ENCODE results near the gene GUCA2A. TPM values are rescaled to one million over a fixed set of nuclear protein-coding genes. Genes with fewer than 3 reads are reported as not detected.

Gene GUCA2A
- polyA plus RNA-seq, 1 donor: 68.7 TPM

DNA sequence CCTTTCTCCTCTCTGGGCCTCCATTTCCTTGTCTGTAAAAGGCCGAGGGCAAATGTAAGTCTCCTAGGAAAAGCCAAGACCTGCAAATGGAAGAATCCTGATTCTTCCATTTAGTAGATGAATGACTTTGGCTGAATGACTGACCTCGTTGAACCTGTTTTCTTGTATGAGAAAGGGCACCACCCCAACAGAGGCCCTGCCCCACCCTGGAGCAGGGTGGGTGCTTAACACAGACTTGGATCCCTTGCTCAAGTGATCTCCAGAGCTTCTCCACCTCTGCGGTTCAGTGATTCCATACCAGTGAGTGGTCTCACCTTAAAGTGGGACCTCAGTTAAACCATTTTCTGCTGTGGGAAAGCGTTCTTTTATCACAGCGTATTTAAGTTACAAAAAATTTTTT is 50.3 kb downstream of the GUCA2A start:
- Histone ChIP-seq H3K36me3 (ENCODE audit: control insufficient read depth, insufficient read depth, low read length) (no peaks in the 10 kb centered on the region), H3K4me3 (ENCODE audit: low read length) (no peak overlapping the region), H3K27ac (ENCODE audit: low read length) (no peak overlapping the region), H3K9me3 (ENCODE audit: control insufficient read depth, low read depth, low read length) (no peaks in the 10 kb centered on the region), H3K27me3 (ENCODE audit: control insufficient read depth, insufficient read depth, low read length) (peaks cover 8% of the 10 kb centered on the region), H3K4me1 (ENCODE audit: control insufficient read depth, insufficient read depth, low read length) (no peaks in the 10 kb centered on the region)
- DNase-seq: no peak
- 94% methylated on average over 2 of the region's 5 CpGs for WGBS (ENCODE audit: insufficient coverage, low lambda C conversion rate)

Other genes with a start within 250 kb of the GUCA2A start
- 2.6 TPM for gene HIVEP3, start 245.8 kb downstream of the GUCA2A start, polyA plus RNA-seq
- 72.5 TPM for gene GUCA2B, start 11.3 kb downstream of the GUCA2A start, polyA plus RNA-seq
- 39.0 TPM for gene FOXJ3, start 170.5 kb upstream of the GUCA2A start, polyA plus RNA-seq
- 0.78 TPM for gene RIMKLA, start 216.0 kb upstream of the GUCA2A start, polyA plus RNA-seq

All from large intestine (tissue), 3 donors.